CD14-positive monocyte (primary cell): Measurements from ENCODE around the gene SIMC1. TPM values are rescaled to one million over a fixed set of nuclear protein-coding genes. Genes with fewer than 3 reads are reported as not detected.
"Not testable (repeated sequence)": the region's sequence is repeated elsewhere in the genome, so short reads cannot be mapped to it uniquely, and the experiment has no call there.

Experiments used
- DNase-seq, 3 donors: peaks; one replicate each; pipeline ENCODE4 v3.0.0-alpha.2; 2011 to 2022
- H2AFZ ChIP-seq: 2 replicates; pipeline ENCODE4 v1.6.0; 2012; ENCODE audit warnings: mild to moderate bottlenecking, low read depth, low read length, inconsistent platforms; ENCODE audit not compliant: insufficient read depth, poor library complexity, severe bottlenecking
- H3K27ac ChIP-seq, 2 donors: 1 replicate in 1 of 2; 2 replicates in 1 of 2; pipeline ENCODE4 v1.5.1; 2012 to 2013; ENCODE audit warnings: low read length in 2 of 2, control low read depth in 1 of 2, inconsistent platforms in 1 of 2, low read depth in 1 of 2, mild to moderate bottlenecking in 1 of 2
- H3K27me3 ChIP-seq, 2 donors: one replicate each; pipeline versions ENCODE4 v1.6.0 to v1.6.1; 2011 to 2013; ENCODE audit warnings: low read length in 2 of 2; ENCODE audit not compliant: control insufficient read depth in 2 of 2, insufficient read depth in 2 of 2
- H3K36me3 ChIP-seq, 2 donors: replicated peaks in 1 of 2; 1 replicate in 1 of 2; 2 replicates in 1 of 2; pipeline versions ENCODE4 v1.5.1 to v1.6.1; 2012 to 2013; ENCODE audit warnings: low read length in 2 of 2, control low read depth in 1 of 2, inconsistent platforms in 1 of 2, mild to moderate bottlenecking in 1 of 2; ENCODE audit not compliant: insufficient read depth in 2 of 2, control insufficient read depth in 1 of 2
- H3K4me1 ChIP-seq, 2 donors: 1 replicate in 1 of 2; 2 replicates in 1 of 2; pipeline versions ENCODE4 v1.5.1 to v1.6.1; 2012 to 2013; ENCODE audit warnings: low read length in 2 of 2, control low read depth in 1 of 2, inconsistent platforms in 1 of 2, mild to moderate bottlenecking in 1 of 2, moderate library complexity in 1 of 2; ENCODE audit not compliant: insufficient read depth in 2 of 2, control insufficient read depth in 1 of 2
- H3K4me2 ChIP-seq: replicated peaks from 2 replicates; pipeline ENCODE3; 2012; ENCODE audit warnings: low read length, moderate library complexity, mild to moderate bottlenecking; ENCODE audit not compliant: poor library complexity, severe bottlenecking; ENCODE audit errors: extremely low read depth
- H3K4me3 ChIP-seq, 3 experiments: fragments of 200-600 bp in 1 of 3; sonication (generic) in 1 of 3; replicated peaks in 1 of 3; 1 replicate in 2 of 3; 2 replicates in 1 of 3; pipeline ENCODE4 v1.5.1; 2011 to 2013; ENCODE audit warnings: low read length in 3 of 3, mild to moderate bottlenecking in 3 of 3, control low read depth in 2 of 3, low read depth in 2 of 3, inconsistent platforms in 1 of 3, moderate library complexity in 1 of 3
- H3K79me2 ChIP-seq: 2 replicates; pipeline ENCODE4 v1.6.0; 2012; ENCODE audit warnings: mild to moderate bottlenecking, control low read depth, inconsistent platforms, low read length, moderate library complexity; ENCODE audit not compliant: insufficient read depth
- H3K9ac ChIP-seq: 2 replicates; pipeline ENCODE4 v1.6.0; 2017; ENCODE audit warnings: low read length, mild to moderate bottlenecking; ENCODE audit not compliant: insufficient read depth, poor library complexity, severe bottlenecking
- H3K9me3 ChIP-seq, 2 donors: replicated peaks in 1 of 2; 1 replicate in 1 of 2; 2 replicates in 1 of 2; pipeline versions ENCODE4 v1.5.1 to v1.6.1; 2012 to 2013; ENCODE audit warnings: low read length in 2 of 2, control low read depth in 1 of 2; ENCODE audit not compliant: control insufficient read depth in 1 of 2, insufficient read depth in 1 of 2
- H4K20me1 ChIP-seq: 2 replicates; pipeline ENCODE4 v1.6.0; 2012; ENCODE audit warnings: mild to moderate bottlenecking, low read length, control low read depth, moderate library complexity; ENCODE audit not compliant: insufficient read depth
- H3K27ac Mint-ChIP-seq, 7 donors: one replicate each; pipeline ENCODE4 v1.8.0; 2020; ENCODE audit warnings: mild to moderate bottlenecking in 7 of 7, mixed read lengths in 7 of 7, moderate library complexity in 6 of 7, inconsistent platforms in 2 of 7
- H3K27me3 Mint-ChIP-seq, 3 donors: one replicate each; pipeline ENCODE4 v1.8.0; 2021 to 2022; ENCODE audit warnings: low read depth in 3 of 3, mild to moderate bottlenecking in 3 of 3, mixed read lengths in 3 of 3, moderate library complexity in 3 of 3, inconsistent platforms in 1 of 3
- H3K36me3 Mint-ChIP-seq, 2 donors: one replicate each; pipeline ENCODE4 v1.8.0; 2020; ENCODE audit warnings: mixed read lengths in 2 of 2, inconsistent platforms in 1 of 2, mild to moderate bottlenecking in 1 of 2
- H3K4me1 Mint-ChIP-seq: one replicate; pipeline ENCODE4 v1.8.0; 2020; ENCODE audit warnings: mild to moderate bottlenecking, mixed read lengths
- H3K4me3 Mint-ChIP-seq, 2 donors: one replicate each; pipeline ENCODE4 v1.8.0; 2020; ENCODE audit warnings: mild to moderate bottlenecking in 2 of 2, mixed read lengths in 2 of 2, moderate library complexity in 1 of 2
- H3K9me3 Mint-ChIP-seq, 7 donors: one replicate each; pipeline ENCODE4 v1.8.0; 2020 to 2022; ENCODE audit warnings: mixed read lengths in 7 of 7, mild to moderate bottlenecking in 6 of 7, moderate library complexity in 6 of 7, inconsistent platforms in 2 of 7
- WGBS: methylation state at CpG from one replicate; pipeline ENCODE4 v1.1.5; 2013; ENCODE audit warnings: missing lambda C conversion rate; ENCODE audit not compliant: insufficient coverage; 5-methylcytosine and 5-hydroxymethylcytosine counted together
- intact Hi-C, 2 donors: fragments of 100-400 bp; cut with micrococcal nuclease; formaldehyde crosslinking; loops; one replicate each; pipeline versions ENCODE4 v1.15.0 to v1.15.1; 2023
- polyA plus RNA-seq, 3 donors: library from polyadenylated mRNA; depleted of rRNA in 1 of 3; unstranded in 2 of 3; stranded (reverse) in 1 of 3; fragments of 300-500 nt in 2 of 3; fragments of >200 nt in 1 of 3; fragmentation: Illumina TruSeq in 2 of 3; gene quantifications; 1 replicate in 2 of 3; 2 replicates in 1 of 3; pipeline ENCODE4 v1.2.3, GENCODE V29; 2012 to 2021

SIMC1 gene
- polyA plus RNA-seq, 3 donors: 2.3 to 8.4 (median 3.7) TPM

DNA sequence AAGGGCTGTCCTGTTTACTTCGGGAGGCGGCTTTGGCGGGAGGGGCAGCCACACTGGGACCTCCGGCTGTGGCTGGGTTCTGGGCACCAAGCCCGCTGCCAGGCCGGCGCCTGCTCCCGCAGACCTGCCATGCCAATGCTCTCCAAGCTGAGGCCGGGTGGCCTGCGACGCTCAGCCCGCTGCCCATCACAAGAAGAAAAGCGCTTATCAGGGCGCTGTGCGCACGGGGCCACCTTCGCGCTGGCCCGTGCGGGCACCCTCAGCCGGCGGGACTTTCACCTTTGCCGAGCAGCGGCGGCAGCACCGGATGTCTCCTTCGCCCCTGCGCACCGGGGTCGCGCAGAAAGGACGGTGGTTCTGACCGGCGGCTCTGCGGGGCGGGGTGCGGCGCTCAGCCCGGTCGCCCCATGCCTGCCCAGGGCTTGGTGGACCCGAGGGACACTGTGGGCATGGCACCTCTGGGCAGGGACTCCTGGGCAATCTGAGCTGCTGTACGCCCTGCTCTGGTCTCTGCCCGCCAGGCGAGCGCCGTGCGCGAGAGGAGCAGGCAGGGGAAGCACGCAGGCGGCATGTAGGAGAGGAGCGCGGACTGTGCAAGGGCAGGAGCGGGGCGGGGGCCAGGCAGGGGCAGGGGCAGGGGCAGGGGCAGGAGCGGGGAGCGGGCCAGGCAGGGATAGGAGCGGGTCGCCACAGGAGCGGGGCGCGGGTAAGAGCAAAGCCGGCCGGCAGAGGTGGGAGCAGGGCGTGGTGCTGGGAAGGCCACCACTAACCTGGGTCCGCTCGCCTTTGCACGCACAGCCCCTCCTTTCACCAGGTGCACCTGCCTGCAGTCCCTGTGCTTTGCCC is 43.8 kb upstream of the SIMC1 start:
- not testable (repeated sequence) for H3K4me2 ChIP-seq, DNase-seq, H3K27ac Mint-ChIP-seq

DNA sequence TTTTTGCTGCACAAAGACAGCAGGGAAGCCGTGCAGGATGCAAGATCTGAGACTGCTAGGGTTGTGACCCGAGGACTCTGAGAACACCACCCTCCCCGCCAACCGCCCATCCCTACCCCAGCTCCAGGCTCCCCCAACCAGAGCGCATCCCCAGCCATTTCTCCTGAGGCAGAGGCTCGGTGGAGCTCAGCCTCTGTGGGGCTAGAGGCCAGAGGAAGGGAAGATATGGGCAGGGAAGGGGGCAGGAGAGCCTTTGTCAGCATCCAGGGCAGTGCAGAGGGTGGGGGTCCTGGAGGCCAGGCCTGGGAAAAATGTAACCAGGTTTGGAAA is 43.2 kb upstream of the SIMC1 start:
- H3K79me2 ChIP-seq, H3K4me1 ChIP-seq, H3K9me3 ChIP-seq, H3K4me2 ChIP-seq, H3K36me3 ChIP-seq, H3K4me3 ChIP-seq, H3K9me3 Mint-ChIP-seq, intact Hi-C loops, H3K27ac ChIP-seq, H4K20me1 ChIP-seq, H2AFZ ChIP-seq, H3K27ac Mint-ChIP-seq, H3K4me1 Mint-ChIP-seq, DNase-seq, H3K9ac ChIP-seq, H3K36me3 Mint-ChIP-seq: not testable (repeated sequence)
- H3K27me3 ChIP-seq: peaks cover 5 to 36% of the 10 kb centered on the region in 2 donors
- no CpG with 5 or more reads among the region's 6 CpGs for WGBS
- H3K27me3 Mint-ChIP-seq: peaks cover 43 to 56% (median 48%) of the 10 kb centered on the region in 3 donors
- H3K4me3 Mint-ChIP-seq: peak overlapping the region in 1 of 2 donors; percentile 35

More for the DNA sequence above, 43.8 kb upstream of the SIMC1 start:
- H3K9me3 Mint-ChIP-seq, H2AFZ ChIP-seq, H4K20me1 ChIP-seq, H3K36me3 Mint-ChIP-seq, H3K9me3 ChIP-seq, H3K4me3 ChIP-seq, intact Hi-C loops, H3K79me2 ChIP-seq, H3K36me3 ChIP-seq, H3K9ac ChIP-seq, H3K27ac ChIP-seq, H3K4me1 ChIP-seq, H3K4me1 Mint-ChIP-seq: not testable (repeated sequence)
- WGBS: under 1% methylated on average over 22 of the region's 67 CpGs
- H3K4me3 Mint-ChIP-seq: peak overlapping the region in 1 of 2 donors; percentile 35
- H3K27me3 Mint-ChIP-seq: peaks cover 37 to 50% (median 42%) of the 10 kb centered on the region in 3 donors
- H3K27me3 ChIP-seq: peaks cover 5 to 30% of the 10 kb centered on the region in 2 donors

- H3K36me3 Mint-ChIP-seq, H3K4me1 ChIP-seq, H3K36me3 ChIP-seq, H3K4me1 Mint-ChIP-seq, H3K4me3 Mint-ChIP-seq, H3K4me3 ChIP-seq, DNase-seq, H3K4me2 ChIP-seq, H3K9ac ChIP-seq, intact Hi-C loops, H3K9me3 ChIP-seq, H3K27ac Mint-ChIP-seq, H3K27ac ChIP-seq, H3K79me2 ChIP-seq, H2AFZ ChIP-seq, H3K9me3 Mint-ChIP-seq, H4K20me1 ChIP-seq: not testable (repeated sequence)
- peaks cover 46 to 62% (median 49%) of the 10 kb centered on the region in 3 donors for H3K27me3 Mint-ChIP-seq
- H3K27me3 ChIP-seq: peaks cover 5 to 42% of the 10 kb centered on the region in 2 donors
- no CpG with 5 or more reads among the region's 8 CpGs for WGBS
Measured at GRCh38 chr5:176195487-176196207, 42.6 kb upstream of the SIMC1 start.

GRCh38 chr5:176196781-176197180 is 41.4 kb upstream of the SIMC1 start:
- H3K27me3 ChIP-seq: peaks cover 8 to 45% of the 10 kb centered on the region in 2 donors
- H3K4me1 Mint-ChIP-seq, H3K27ac Mint-ChIP-seq, H3K4me1 ChIP-seq, H3K9ac ChIP-seq, intact Hi-C loops, H3K79me2 ChIP-seq, H4K20me1 ChIP-seq, H3K9me3 Mint-ChIP-seq, H3K4me3 Mint-ChIP-seq, H3K36me3 Mint-ChIP-seq, H3K36me3 ChIP-seq, H3K4me2 ChIP-seq, DNase-seq, H3K27ac ChIP-seq, H3K9me3 ChIP-seq, H3K4me3 ChIP-seq, H2AFZ ChIP-seq: not testable (repeated sequence)
- peaks cover 46 to 64% (median 51%) of the 10 kb centered on the region in 3 donors for H3K27me3 Mint-ChIP-seq
- WGBS: 92% methylated on average over 2 of the region's 7 CpGs
